ENCODE results near the gene HERC2. TPM values are rescaled to one million over a fixed set of nuclear protein-coding genes. Genes with fewer than 3 reads are reported as not detected.
A peak's percentile ranks its signal among the peaks of the same experiment; 100 is the strongest.
"Not testable (repeated sequence)": the region's sequence is repeated elsewhere in the genome, so short reads cannot be mapped to it uniquely, and the experiment has no call there.

The HERC2 gene
- polyA plus RNA-seq, 2 donors, result 19.4 to 28.2 TPM

DNA sequence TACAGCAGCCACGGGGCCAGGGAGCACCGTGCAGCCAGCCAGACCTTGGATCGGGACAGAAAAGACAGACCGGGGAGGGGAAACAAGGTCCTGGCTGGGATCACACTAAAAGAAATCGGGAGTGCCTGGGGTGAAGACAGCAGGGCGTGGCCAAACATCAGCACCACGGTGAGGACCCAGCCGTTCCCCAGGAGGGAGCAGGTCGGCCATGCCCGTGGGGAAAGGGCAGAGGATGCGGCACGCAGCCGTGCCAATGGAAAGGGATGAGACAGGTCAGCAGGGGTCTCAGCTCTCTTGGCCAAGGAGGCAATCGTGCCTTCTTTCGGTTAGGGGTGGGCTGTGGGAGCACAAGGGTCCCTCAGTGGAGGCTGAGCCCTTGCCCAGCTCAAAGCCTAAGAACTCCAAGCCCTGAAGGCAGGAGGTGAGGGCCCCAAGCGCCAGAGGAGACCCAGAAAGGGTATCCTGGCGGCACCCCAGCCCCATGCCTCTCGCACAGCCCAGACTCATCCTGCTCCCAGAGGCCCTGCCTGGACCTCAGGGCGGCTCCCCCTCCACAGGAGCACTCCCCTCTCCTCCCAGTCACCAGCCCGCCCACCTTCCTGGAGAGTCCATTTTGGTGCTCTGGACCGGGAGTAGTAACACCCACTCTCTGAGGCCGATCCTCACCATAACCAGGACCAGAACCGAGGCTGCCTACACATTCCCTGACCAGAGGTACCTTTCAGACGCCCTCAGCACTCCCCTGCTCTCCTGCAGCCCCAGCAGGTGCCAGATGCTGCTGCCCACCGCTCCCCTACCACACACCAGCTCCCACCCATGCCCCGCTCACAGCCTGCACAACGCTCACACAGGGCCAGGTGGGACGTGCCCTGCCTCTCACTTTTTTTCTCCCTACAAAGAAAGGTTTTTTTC, 199.7 kb downstream of the HERC2 start:
- Histone ChIP-seq H3K4me1 (ENCODE audit: control insufficient read depth in 2 of 2, insufficient read depth in 2 of 2, low read length in 1 of 2) (peaks cover 2 to 9% of the 10 kb centered on the region in 2 donors), H3K4me3 (ENCODE audit: low read depth in 1 of 2, low read length in 2 of 2) (no peak overlapping the region), H3K27me3 (ENCODE audit: control insufficient read depth in 1 of 2, insufficient read depth in 2 of 2, low read length in 2 of 2) (no peaks in the 10 kb centered on the region), H3K27ac (ENCODE audit: low read depth in 2 of 2, low read length in 1 of 2) (peak overlapping the region; percentile 84 to 93), H3K9me3 (ENCODE audit: control insufficient read depth in 2 of 2, insufficient read depth in 1 of 2, low read depth in 1 of 2, low read length in 1 of 2) (no peaks in the 10 kb centered on the region), H3K36me3 (ENCODE audit: control insufficient read depth in 2 of 2, insufficient read depth in 2 of 2, low read length in 1 of 2) (peaks cover 9 to 46% of the 10 kb centered on the region in 2 donors)
- 73 to 79% methylated on average over 28 of the region's 28 CpGs for WGBS, 2 donors

DNA sequence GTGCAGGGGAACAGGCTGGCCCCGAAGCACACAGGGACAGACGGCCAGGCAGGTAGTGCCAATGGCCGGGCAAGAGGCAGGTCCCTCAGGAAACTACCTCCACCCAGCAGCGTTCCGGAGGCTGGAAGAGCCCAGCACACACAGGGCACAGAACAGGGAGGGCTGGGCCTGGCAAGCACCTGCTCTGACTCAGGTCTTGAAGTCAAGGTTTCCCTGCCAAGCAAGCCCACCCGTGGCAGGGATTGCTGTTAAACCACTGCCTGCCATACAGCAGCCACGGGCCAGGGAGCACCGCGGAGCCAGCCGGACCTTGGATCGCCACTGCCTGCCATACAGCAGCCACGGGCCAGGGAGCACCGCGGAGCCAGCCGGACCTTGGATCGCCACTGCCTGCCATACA, 200.4 kb downstream of the HERC2 start:
- H3K4me1 ChIP-seq (ENCODE audit: control insufficient read depth in 2 of 2, insufficient read depth in 2 of 2, low read length in 1 of 2); H3K27me3 ChIP-seq (ENCODE audit: control insufficient read depth in 1 of 2, insufficient read depth in 2 of 2, low read length in 2 of 2); H3K9me3 ChIP-seq (ENCODE audit: control insufficient read depth in 2 of 2, insufficient read depth in 1 of 2, low read depth in 1 of 2, low read length in 1 of 2); H3K4me3 ChIP-seq (ENCODE audit: low read depth in 1 of 2, low read length in 2 of 2); H3K27ac ChIP-seq (ENCODE audit: low read depth in 2 of 2, low read length in 1 of 2): not testable (repeated sequence)
- 84 to 93% methylated on average over 9 to 12 of the region's 16 CpGs for WGBS, 2 donors
- peaks cover 11 to 48% of the 10 kb centered on the region in 2 donors for H3K36me3 ChIP-seq (ENCODE audit: control insufficient read depth in 2 of 2, insufficient read depth in 2 of 2, low read length in 1 of 2)

DNA sequence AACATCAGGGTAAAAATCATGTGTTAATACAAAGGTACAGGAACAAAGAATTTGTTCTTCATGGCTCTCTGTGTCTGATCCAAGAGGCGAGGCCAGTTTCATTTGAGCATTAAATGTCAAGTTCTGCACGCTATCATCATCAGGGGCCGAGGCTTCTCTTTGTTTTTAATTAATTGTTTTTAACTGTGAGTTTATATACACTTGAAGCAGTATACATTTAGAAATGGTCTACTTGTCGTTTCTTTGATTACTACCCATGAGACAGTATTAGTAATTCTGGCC, 201.7 kb downstream of the HERC2 start:
- 81 to 87% methylated on average over 4 of the region's 4 CpGs for WGBS, 2 donors
- no peaks in the 10 kb centered on the region for H3K9me3 ChIP-seq (ENCODE audit: control insufficient read depth in 2 of 2, insufficient read depth in 1 of 2, low read depth in 1 of 2, low read length in 1 of 2)

DNA sequence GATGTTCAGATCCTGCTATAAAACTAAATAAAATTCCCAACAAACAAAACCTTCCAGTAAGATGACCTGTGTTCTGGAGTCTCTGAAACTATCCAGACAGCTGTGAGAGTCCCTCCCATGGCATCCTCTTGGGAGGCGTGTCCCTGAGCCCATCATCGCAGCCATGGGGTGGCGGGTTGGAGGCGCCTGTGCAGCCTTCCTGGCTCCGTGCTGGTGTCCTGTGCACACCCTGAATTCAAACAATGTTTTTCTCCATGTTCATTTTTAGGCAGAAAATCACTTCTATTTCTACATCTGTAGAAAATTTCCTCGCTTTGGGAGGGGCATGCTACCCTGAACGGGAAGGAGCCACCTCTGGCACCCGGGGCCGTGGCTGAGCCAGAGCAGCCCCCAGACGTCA, 203.4 kb downstream of the HERC2 start:
- H3K27me3 ChIP-seq (ENCODE audit: control insufficient read depth in 1 of 2, insufficient read depth in 2 of 2, low read length in 2 of 2), result no peaks in the 10 kb centered on the region
- H3K4me1 ChIP-seq (ENCODE audit: control insufficient read depth in 2 of 2, insufficient read depth in 2 of 2, low read length in 1 of 2), result peaks cover 2 to 9% of the 10 kb centered on the region in 2 donors
- no peak overlapping the region for H3K4me3 ChIP-seq (ENCODE audit: low read depth in 1 of 2, low read length in 2 of 2)
- no peak overlapping the region for H3K27ac ChIP-seq (ENCODE audit: low read depth in 2 of 2, low read length in 1 of 2)
- WGBS, 2 donors, result 94 to 95% methylated on average over 10 of the region's 10 CpGs
- peaks cover 19 to 64% of the 10 kb centered on the region in 2 donors for H3K36me3 ChIP-seq (ENCODE audit: control insufficient read depth in 2 of 2, insufficient read depth in 2 of 2, low read length in 1 of 2)
- no peaks in the 10 kb centered on the region for H3K9me3 ChIP-seq (ENCODE audit: control insufficient read depth in 2 of 2, insufficient read depth in 1 of 2, low read depth in 1 of 2, low read length in 1 of 2)

More for the DNA sequence above, 201.7 kb downstream of the HERC2 start:
- no peak overlapping the region for H3K4me3 ChIP-seq (ENCODE audit: low read depth in 1 of 2, low read length in 2 of 2)
- no peak overlapping the region for H3K27ac ChIP-seq (ENCODE audit: low read depth in 2 of 2, low read length in 1 of 2)
- H3K4me1 ChIP-seq (ENCODE audit: control insufficient read depth in 2 of 2, insufficient read depth in 2 of 2, low read length in 1 of 2), result peaks cover 2 to 9% of the 10 kb centered on the region in 2 donors
- H3K27me3 ChIP-seq (ENCODE audit: control insufficient read depth in 1 of 2, insufficient read depth in 2 of 2, low read length in 2 of 2), result no peaks in the 10 kb centered on the region
- peaks cover 12 to 56% of the 10 kb centered on the region in 2 donors for H3K36me3 ChIP-seq (ENCODE audit: control insufficient read depth in 2 of 2, insufficient read depth in 2 of 2, low read length in 1 of 2)

DNA sequence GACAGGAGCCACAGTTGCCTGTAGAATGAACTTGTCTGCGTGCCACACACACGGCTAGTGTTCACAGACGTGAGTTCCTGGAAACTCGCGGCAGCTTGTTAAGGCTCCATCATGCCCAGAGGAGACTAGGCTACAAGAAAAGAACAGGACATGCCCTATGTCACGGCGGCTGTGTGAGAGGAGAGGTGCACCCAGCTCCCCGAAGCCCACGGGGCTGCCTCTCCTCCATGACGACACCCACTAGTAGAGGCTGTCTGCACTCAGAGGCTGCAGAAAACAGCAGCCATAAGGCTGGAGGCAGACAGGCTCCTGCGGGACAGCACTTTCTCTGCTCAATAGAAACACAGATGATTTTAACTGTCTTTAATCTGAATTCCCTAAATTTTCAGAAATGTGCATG, 203.9 kb downstream of the HERC2 start:
- Histone ChIP-seq H3K27me3 (ENCODE audit: control insufficient read depth in 1 of 2, insufficient read depth in 2 of 2, low read length in 2 of 2) (no peaks in the 10 kb centered on the region), H3K4me1 (ENCODE audit: control insufficient read depth in 2 of 2, insufficient read depth in 2 of 2, low read length in 1 of 2) (peaks cover 2 to 9% of the 10 kb centered on the region in 2 donors), H3K4me3 (ENCODE audit: low read depth in 1 of 2, low read length in 2 of 2) (no peak overlapping the region), H3K9me3 (ENCODE audit: control insufficient read depth in 2 of 2, insufficient read depth in 1 of 2, low read depth in 1 of 2, low read length in 1 of 2) (no peaks in the 10 kb centered on the region), H3K36me3 (ENCODE audit: control insufficient read depth in 2 of 2, insufficient read depth in 2 of 2, low read length in 1 of 2) (peaks cover 19 to 68% of the 10 kb centered on the region in 2 donors), H3K27ac (ENCODE audit: low read depth in 2 of 2, low read length in 1 of 2) (no peak overlapping the region)
- 84 to 91% methylated on average over 11 of the region's 11 CpGs for WGBS, 2 donors

DNA sequence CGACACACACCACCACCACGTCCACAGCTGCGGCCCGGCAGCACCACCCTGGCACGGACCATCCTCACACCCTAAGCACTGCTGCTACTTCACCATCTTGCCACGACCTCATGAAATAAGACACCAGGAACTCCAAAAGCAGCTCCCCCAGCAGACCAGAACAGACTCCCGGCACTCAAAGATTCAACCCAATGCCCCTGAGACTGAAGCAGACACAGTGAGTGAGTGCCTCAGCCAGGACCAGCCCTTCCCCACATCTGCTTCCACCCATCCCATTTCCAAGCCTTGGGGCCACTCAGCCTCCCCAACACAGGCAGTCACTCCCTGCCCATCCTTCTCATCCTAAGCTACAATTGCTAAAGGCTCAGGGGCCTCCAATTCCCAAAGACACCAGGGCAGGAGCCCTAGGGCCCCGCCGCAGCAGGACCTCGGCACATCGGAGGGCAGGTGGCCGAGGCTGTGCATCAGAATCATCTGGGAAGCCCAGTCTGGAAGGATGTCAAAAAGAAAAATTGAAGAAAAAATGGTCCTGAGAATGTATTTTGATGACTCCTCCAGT, 204.5 kb downstream of the HERC2 start:
- Histone ChIP-seq H3K36me3 (ENCODE audit: control insufficient read depth in 2 of 2, insufficient read depth in 2 of 2, low read length in 1 of 2) (peaks cover 19 to 70% of the 10 kb centered on the region in 2 donors), H3K27me3 (ENCODE audit: control insufficient read depth in 1 of 2, insufficient read depth in 2 of 2, low read length in 2 of 2) (no peaks in the 10 kb centered on the region), H3K4me1 (ENCODE audit: control insufficient read depth in 2 of 2, insufficient read depth in 2 of 2, low read length in 1 of 2) (peaks cover 0 to 6% of the 10 kb centered on the region in 2 donors), H3K27ac (ENCODE audit: low read depth in 2 of 2, low read length in 1 of 2) (no peak overlapping the region), H3K4me3 (ENCODE audit: low read depth in 1 of 2, low read length in 2 of 2) (no peak overlapping the region), H3K9me3 (ENCODE audit: control insufficient read depth in 2 of 2, insufficient read depth in 1 of 2, low read depth in 1 of 2, low read length in 1 of 2) (no peaks in the 10 kb centered on the region)
- 92 to 96% methylated on average over 12 of the region's 12 CpGs for WGBS, 2 donors

DNA sequence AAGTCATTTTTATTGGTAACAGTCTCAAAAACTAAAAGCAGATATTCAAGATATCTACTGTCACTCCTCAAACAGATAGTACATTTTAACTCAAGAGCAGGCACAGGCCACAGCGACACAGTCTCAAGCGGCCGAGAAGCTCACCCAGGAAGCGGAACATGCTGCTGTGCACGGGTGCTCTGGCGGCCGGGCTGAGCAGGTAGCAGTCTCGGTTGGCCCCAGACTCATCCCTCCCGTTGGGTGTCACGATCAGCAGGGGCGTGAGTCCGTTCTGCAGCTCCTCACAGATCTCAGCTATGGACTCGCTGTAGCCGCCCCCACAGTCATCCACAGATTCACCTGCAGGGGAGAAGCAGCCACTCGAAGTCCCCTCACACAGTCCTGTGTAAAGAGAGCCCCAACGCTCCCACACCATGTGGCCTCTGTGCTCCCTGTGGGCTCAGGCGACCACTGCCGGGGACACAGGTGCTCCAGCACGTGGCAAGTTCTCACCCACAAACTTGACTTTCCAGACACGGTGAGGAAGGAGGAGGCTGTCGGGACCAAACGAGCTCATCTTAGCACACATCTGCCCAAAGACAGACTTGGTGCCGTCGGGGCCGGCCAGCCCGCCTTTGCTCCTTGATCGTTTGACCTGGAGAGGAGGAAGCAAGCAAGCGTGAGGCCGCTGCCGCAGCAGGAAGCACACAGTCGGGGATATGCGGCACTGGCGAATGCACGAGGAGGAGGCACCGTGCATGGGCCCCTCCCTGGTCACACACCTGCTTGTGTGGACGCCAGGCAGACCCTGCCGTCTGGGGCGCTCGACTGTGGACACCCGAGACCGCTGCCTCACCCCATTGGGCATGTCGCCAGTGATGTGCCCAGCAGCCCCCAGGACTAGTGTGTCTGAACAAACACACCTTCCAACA, 205.2 kb downstream of the HERC2 start:
- WGBS, 2 donors, result 93 to 94% methylated on average over 42 of the region's 42 CpGs

DNA sequence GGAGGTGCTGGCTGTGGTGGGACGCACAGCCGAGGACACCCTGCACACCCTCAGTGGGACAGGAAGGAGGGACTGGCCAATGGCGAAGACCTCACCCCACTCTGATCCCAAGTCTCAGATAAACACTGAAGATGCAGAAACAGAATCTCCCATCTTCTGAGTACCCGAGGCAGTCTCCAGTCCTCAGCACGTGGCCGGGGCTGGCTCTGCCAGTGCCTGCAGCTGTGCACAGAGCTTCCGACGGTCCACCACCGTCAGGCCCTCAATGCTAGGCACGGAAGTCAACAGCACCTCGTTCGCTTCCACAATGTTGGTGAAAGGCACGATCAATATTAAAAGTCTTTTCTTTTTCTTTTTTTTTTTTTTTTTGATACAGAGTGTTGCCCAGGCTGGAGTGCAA, 206.1 kb downstream of the HERC2 start:
- H3K4me1 ChIP-seq (ENCODE audit: control insufficient read depth in 2 of 2, insufficient read depth in 2 of 2, low read length in 1 of 2), result no peaks in the 10 kb centered on the region

More for the DNA sequence above, 205.2 kb downstream of the HERC2 start:
- Histone ChIP-seq H3K27ac (ENCODE audit: low read depth in 2 of 2, low read length in 1 of 2) (no peak overlapping the region), H3K27me3 (ENCODE audit: control insufficient read depth in 1 of 2, insufficient read depth in 2 of 2, low read length in 2 of 2) (no peaks in the 10 kb centered on the region), H3K36me3 (ENCODE audit: control insufficient read depth in 2 of 2, insufficient read depth in 2 of 2, low read length in 1 of 2) (peaks cover 19 to 65% of the 10 kb centered on the region in 2 donors), H3K4me3 (ENCODE audit: low read depth in 1 of 2, low read length in 2 of 2) (no peak overlapping the region), H3K9me3 (ENCODE audit: control insufficient read depth in 2 of 2, insufficient read depth in 1 of 2, low read depth in 1 of 2, low read length in 1 of 2) (no peaks in the 10 kb centered on the region), H3K4me1 (ENCODE audit: control insufficient read depth in 2 of 2, insufficient read depth in 2 of 2, low read length in 1 of 2) (no peaks in the 10 kb centered on the region)

More for the DNA sequence above, 206.1 kb downstream of the HERC2 start:
- Histone ChIP-seq H3K9me3 (ENCODE audit: control insufficient read depth in 2 of 2, insufficient read depth in 1 of 2, low read depth in 1 of 2, low read length in 1 of 2) (no peaks in the 10 kb centered on the region), H3K36me3 (ENCODE audit: control insufficient read depth in 2 of 2, insufficient read depth in 2 of 2, low read length in 1 of 2) (peaks cover 18 to 63% of the 10 kb centered on the region in 2 donors), H3K27ac (ENCODE audit: low read depth in 2 of 2, low read length in 1 of 2) (no peak overlapping the region), H3K4me3 (ENCODE audit: low read depth in 1 of 2, low read length in 2 of 2) (no peak overlapping the region), H3K27me3 (ENCODE audit: control insufficient read depth in 1 of 2, insufficient read depth in 2 of 2, low read length in 2 of 2) (no peaks in the 10 kb centered on the region)
- WGBS, 2 donors, result 87 to 88% methylated on average over 13 of the region's 13 CpGs
